Limb (tissue), 2 donors: ENCODE data around the gene TASOR.
"Not testable (repeated sequence)": the region's sequence is repeated elsewhere in the genome, so short reads cannot be mapped to it uniquely, and the experiment has no call there.

Experiments used
- DNase-seq, 2 donors: peaks; one replicate each; pipeline ENCODE4 v3.0.0-alpha.2; 2016; ENCODE audit errors: extremely low spot score in 2 of 2

TASOR gene, protein sequence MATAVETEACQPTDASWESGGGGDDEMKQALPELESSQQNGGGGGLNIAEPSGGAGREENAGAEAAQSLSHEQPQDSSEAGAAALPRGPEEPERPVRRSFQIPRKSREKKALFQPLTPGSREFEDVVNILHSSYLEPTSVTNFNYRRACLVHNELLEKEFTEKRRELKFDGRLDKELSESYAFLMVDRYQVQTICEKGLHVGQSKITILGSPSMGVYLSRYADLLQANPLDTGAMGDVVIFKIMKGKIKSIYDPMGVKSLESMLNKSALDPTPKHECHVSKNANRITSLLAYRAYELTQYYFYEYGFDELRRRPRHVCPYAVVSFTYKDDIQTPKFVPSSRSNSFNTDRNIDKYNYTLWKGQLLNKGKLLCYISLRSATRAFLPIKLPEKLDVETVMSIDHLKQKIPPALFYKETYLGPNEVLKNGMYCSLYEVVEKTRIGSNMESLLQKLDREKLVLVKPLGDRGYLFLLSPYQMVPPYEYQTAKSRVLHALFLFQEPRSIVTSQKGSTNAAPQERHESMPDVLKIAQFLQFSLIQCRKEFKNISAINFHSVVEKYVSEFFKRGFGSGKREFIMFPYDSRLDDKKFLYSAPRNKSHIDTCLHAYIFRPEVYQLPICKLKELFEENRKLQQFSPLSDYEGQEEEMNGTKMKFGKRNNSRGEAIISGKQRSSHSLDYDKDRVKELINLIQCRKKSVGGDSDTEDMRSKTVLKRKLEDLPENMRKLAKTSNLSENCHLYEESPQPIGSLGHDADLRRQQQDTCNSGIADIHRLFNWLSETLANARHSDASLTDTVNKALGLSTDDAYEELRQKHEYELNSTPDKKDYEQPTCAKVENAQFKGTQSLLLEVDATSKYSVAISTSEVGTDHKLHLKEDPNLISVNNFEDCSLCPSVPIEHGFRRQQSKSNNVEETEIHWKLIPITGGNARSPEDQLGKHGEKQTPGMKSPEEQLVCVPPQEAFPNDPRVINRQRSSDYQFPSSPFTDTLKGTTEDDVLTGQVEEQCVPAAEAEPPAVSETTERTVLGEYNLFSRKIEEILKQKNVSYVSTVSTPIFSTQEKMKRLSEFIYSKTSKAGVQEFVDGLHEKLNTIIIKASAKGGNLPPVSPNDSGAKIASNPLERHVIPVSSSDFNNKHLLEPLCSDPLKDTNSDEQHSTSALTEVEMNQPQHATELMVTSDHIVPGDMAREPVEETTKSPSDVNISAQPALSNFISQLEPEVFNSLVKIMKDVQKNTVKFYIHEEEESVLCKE (N-terminal part only)

DNA sequence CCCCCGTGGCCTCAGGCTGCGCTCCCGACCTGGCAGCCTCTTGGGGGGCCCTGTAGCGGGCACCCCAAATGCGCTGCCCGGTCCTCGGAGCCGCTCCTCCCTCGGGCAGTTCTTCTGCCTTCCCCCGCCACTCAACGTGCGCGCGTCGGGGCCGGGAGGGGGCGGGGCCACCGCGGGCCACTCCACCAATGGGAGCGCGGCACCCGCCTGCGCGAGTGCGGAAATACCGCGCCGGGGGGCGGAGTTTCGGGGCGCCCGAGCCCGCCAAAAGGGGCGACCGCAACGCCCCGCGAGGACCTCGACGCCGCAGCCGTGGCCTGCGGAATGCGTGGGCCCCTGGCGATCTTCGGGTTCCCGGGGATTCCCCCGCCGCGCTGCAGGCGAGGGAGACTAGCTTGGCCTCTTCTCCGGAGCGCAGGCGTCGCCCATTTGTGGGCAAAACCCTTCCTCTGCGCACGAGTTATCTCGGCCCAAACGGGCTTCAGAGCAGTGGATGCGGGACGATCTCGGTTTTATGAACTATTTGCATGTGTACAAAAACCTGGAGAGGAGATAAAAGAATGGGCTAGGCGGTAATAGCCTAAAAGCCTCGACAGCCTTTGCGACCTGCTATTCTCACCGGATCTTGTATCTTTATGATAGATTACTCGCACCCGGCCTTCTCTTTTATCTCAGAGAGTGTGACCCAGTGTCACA is at the start of gene TASOR:
Gene TASOR, minus strand, starts transcription at position 144 of the 696 bp plus-strand sequence. CDS start 259 bp downstream, outside the sequence.
- peak; percentile 75 to 92 for DNase-seq

DNA sequence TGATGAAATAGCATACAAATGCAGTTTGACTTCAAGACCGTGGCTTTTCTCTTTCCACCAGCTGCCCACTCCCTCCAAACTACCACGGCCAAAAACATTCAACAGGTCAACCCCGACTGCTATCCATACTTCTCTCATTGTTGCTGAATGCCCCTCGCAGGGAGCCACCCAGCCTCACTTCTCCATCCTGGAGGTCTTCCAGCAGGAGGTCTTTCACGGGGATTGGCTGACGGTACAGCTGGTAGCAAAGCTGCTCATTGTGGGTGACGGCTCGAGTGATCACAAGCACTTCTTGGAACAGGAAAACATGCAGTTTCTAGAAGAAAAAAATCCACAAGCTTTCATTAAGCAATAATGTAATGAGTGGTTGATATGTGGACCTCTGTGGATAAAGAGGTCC is 49.0 kb upstream of the TASOR start:
- no peak for DNase-seq

DNA sequence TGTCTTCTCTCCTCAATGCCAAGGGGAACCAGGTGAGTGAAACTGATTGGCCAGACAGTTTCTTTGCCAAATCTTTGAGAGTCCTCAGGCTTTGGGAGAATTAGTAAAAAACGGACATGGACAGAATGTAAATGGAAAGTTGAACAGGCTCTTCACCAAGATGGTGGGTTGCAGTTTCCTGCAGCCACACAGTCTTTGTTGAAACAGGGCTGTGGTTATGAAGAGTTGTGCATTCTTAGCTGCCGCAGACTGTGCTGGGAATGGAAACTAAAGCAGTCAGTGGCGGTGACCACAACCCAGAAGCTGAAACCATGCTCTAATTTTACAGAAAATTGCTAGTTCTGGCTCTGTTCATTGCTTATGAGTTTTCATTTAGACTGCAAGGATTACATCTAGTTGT is 42.1 kb upstream of the TASOR start:
- no peak for DNase-seq

DNA sequence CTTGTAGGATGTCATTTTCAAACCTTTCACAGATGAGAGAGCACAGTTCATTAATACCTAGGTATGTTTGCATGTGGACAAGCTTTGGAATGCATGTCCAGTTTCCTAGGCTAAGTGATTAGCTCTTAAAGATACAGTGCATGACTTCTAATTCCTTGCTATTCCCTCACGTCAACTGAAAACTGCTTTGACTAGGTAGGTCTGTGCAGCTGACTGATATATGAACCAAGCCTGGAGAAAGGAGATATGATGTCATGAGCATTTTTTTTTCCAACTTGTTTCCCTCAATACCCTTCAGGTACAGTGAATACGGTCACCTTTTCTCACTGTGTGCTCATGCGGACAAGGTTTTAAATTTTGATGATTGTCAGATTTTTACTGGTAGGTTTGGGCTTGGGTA is 41.6 kb upstream of the TASOR start:
- no peak for DNase-seq

DNA sequence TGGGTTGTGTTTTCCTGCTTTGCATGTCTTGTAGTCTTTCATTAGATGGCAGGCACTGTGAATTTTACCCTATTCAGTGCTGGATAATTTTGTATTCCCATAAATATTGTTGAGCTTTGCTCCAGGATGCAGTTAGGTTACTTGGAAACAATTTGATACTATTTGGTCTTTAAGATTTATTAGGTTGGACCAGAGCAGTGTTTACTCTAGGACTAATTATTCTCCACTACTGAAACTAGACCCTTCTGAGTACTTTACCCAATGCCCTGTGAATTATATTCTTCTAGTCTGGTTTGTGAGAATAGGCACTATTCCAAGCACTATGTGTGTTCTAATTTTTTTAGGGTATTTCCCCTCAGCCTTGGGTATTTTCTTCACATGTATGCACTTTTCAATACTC is 37.8 kb upstream of the TASOR start:
- no peak for DNase-seq

DNA sequence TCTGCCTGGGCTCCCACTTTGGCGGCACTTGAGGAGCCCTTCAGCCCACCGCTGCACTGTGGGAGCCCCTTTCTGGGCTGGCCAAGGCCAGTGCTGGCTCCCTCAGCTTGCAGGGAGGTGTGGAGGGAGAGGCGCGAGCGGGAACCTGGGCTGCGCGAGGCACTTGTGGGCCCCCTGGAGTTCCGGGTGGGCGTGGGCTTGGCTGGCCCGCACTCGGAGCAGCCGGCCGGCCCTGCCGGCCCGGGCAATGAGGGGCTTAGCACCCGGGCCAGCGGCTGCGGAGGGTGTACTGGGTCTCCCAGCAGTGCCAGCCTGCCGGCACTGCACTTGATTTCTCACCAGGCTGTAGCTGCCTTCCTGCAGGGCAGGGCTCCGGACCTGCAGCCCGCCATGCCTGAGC is 35.7 kb upstream of the TASOR start:
- DNase-seq, result not testable (repeated sequence)

DNA sequence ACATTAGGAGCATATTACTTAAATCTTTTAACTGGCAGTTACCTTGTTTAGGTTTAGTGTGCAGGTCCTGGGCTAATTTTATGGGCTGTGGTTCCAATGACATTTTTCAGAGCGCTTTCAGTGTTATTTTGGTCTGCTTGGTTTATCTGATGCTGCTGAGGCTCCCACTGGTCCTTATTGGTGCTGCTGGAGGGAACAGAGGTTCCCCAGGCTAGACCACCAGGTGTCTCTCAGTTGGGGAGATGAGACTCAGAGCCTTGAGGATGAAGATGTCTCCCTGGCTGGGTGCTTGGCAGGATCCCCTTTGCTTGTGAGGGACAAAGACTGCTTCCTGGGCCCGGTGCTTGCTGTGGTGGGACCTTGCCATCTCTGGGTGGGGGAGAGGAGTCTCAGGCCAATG is 28.3 kb upstream of the TASOR start:
- DNase-seq, result no peak

DNA sequence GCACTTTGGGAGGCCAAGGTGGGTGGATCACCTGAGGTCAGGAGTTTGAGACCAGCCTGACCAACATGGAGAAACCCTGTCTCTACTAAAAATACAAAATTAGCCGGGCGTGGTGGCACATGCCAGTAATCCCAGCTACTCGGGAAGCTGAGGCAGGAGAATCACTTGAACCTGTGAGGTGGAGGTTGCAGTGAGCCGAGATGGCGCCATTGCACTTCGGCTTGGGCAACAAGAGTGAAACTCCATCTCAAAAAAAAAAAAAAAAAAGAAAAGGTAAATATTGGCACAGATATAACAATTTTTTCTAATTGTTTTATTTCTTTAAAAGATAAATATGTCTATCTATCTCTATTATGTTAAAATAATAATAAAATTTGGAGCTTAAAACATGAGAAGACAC is 24.3 kb upstream of the TASOR start:
- DNase-seq, result not testable (repeated sequence)

DNA sequence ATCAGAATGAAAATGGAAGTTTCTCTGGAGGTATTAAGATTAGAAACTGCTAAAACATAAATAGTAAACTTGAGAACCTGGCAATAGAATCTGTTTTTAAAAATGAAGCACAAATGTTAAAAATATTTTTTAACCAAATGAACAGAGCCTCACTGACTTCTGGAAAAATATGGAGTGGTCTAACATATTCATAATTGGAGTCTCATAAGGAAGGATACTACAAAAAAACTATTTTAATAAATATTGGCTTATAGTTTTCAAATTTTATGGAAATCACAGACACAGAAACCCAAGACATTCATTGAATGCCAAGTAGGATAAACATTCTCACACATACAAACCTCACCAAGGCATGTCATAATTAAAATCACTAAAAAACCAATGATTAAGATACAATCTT is 23.6 kb upstream of the TASOR start:
- no peak for DNase-seq

DNA sequence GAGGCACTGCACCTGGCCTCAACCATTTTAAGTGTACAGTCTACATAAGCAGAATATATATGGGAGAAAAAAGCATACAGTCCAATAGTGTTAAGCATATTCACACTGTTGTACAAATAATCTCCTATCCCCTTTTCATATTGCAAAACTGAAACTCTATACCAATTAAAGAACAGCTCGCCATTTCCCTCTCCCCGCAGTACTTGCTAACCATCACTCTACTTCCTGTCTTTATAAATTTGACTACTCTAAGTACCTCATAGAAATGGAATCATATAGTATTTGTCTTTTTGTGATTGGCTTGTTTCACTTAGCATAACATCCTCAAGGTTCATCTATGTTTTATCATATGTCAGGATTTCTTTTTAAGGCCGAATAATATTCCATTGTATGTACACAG is 21.6 kb upstream of the TASOR start:
- DNase-seq, result no peak

DNA sequence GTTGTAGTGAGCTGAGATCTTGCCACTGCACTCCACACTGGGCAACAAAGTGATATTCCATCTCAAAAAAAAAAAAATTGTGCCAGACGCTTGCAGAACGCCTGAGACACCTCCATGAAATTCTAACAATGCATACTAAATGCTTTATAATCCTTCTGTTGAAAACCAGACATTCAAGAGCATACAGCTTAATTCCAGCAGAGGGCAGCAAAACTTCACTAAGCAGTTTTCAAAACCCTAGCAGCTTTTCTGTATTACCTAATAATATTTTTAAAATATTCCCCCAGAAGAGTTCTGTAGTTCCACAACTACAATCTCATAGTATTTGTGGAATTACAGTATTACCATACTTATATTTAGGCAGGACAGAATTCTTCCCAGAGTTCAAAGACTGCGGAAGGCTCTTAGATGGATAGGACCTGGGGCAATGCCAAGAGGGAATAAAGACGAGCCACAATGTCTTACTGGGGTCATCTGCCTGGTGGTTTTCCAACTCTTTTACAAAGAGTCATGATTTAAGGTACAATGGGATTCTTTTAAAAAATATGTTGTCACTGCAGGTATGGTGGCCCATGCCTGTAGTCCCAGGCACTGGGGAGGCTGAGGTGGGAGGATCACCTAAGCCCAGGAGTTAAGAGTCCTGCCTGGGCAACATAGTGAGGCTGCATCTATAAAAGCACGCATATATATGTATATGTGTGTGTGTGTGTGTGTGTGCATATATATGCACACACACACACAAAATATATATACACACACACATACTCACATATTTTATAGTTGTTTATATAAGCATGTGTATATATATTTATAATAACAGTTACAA is 19.6 kb upstream of the TASOR start:
- DNase-seq, result peak; percentile 54 to 89

DNA sequence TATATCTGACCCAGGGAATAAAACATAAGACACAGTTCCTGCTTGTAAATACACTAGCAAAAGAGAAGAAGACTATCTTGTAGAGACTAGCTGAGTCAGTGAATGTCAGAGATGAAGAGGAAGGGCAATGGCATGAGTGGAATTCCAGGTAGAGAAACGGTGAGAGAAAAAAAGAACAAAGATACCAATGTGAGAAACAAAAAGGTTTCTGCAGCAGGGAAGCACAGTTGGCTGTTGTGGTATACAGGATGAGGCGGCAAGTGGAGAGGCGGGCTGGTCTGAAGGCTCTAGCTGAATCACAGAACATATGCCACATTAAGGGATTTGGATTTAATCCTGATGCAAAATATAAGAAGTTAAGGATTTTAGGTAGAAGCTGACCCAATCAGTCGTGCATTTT is 17.1 kb upstream of the TASOR start:
- no peak for DNase-seq

DNA sequence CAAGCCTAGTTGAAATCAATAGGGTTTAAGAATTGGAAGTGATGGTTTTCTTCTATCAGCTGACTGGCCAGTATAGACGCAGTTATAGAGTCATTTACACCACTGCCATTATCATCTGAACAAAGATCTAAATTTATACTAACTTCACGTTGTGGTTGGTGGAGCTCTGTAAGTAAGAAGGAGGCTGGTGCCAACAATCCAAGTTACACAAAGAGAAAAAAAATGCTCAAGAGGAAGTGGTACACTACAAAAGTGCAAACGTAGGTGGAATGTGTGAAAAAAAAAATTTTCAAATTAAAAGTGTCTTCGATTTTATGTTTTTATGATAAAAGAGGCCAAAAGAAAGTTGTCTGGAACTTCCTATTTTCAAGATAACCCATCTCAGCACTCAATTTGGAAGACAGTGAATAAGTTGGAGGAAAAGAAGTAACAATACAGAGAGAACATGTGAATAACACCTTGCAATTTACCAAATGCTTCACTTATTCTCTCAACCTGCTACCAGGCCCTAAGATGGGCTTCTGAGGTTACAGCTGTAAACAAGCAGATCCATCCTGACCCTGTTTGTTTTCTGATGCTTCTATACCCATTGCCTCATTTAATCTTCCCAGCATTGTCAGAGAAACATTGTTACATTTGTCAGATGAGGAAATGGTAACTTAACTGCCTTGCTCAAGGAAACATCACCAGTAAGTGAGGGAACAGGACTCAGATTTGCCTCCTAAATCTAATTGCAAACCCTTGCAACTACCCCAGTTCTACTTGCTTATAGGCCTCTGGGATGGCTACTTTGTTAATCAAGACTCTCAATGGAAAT is 12.0 kb upstream of the TASOR start:
- no peak for DNase-seq

DNA sequence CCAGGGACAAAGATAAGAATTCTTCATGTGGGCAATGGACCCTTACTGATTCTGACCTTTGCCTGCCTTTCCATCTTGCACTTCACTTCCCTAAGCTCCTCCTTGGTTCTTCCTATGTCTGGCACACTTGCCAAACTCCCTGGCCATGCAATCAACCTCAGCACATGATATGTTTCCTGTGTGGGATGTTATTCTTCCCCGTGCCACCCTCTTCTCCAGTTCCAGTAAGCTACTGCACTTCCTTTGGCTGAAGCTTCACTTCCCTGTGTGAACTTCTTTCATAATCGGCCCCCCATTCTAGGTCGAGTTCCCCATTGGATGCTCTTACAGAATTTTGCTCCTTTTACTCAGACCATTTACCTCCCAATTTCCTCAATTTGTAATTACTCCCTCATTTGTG is 10.7 kb upstream of the TASOR start:
- DNase-seq, result no peak

DNA sequence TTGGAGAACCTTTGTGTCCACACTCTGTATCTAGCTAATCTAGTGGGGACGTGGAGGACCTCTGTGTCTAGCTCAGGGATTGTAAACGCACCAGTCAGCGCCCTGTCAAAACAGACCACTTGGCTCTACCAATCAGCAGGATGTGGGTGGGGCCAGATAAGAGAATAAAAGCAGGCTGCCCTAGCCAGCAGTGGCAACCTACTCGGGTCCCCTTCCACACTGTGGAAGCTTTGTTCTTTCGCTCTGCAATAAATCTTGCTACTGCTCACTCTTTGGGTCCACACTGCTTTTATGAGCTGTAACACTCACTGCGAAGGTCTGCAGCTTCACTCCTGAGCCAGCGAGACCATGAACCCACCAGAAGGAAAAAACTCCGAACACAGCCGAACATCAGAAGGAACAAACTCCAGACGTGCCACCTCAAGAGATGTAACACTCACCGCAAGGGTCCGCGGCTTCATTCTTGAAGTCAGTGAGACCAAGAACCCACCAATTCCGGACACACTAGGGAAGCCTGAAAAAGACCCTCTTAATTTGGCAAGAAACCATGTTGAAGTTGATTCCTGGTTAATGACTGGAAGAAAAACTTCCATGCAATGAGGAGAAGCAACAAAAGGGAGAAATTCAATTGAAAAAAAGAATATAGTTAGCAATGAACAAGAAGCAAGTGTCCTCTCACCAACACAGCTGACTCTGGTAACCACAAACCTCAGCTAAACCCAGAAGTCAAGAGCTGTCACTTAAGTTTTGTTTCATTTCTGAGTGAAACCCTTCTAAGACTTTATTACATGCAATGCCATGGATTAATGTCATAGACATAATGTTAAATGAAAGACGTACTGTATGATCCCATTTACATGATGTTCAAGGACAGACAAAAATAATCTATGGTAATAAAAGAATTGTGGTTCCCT is 9.7 kb upstream of the TASOR start:
- not testable (repeated sequence) for DNase-seq

DNA sequence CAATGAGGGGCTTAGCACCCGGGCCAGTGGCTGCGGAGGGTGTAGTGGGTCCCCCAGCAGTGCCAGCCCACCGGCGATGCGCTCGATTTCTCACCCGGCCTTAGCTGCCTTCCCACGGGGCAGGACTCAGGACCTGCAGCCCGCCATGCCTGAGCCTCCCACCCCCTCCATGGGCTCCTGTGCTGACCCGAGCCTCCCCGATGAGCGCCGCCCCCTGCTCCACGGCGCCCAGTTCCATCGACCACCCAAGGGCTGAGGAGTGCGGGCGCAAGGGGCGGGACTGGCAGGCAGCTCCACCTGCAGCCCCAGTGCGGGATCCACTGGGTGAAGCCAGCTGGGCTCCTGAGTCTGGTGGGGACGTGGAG is 8.9 kb upstream of the TASOR start:
- not testable (repeated sequence) for DNase-seq

DNA sequence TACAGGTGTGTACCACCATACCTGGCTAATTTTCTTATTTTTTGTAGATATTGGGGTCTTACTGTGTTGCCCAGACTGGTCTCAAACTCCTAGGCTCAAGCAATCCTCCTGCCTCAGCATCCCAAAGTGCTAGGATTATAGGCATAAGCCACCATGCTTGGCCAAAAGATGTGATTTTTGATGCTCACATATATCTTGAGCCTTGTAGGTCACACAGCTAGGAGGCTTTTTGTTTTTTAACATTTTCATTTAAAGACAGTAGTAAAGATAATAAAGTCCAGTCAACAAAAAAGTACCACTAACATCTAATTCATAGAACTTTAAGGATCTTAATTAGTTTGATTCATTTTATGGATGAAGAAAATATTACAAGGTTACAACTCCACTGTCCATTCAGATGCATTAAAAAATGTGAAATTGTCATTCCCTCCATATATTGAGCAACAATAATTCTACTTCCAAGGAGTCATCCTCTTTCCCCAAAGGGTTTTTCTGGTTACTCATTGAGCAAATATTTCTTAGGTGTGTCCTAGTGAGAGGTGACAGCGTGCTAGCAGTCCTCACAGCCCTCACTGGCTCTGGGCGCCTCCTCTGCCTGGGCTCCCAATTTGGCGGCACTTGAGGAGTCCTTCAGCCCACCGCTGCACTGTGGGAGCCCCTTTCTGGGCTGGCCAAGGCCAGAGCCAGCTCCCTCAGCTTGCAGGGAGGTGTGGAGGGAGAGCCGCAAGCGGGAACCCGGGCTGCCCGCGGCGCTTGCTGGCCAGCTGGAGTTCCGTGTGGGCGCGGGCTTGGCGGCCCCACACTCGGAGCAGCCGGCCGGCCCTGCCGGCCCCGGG is 8.3 kb upstream of the TASOR start:
- DNase-seq, result no peak

DNA sequence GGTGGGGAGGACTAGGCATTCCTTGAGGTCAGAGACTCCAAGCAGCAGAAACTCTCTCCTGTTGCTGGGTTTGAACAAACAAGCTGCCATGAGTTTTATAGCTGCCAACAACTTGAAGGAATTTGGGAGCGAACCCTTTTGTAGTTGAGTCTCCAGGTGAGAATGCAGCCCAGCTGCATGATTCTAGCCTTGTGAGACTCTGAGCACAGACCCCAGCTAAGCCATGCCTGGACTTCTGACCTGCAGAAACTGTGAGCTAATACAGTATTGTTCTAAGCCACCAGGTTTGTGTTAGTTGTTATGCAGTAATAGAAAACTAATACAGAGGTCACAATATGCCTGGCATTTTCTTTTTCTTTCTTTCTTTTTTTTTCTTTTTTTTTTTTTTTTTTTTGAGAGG is 6.2 kb upstream of the TASOR start:
- no peak for DNase-seq
